Measurements from ENCODE around the gene PALM3. TPM values are rescaled to one million over a fixed set of nuclear protein-coding genes. Genes with fewer than 3 reads are reported as not detected.

PALM3 gene
- total and polyA plus RNA-seq, 12 donors: 0.18 to 1.9 (median 0.63) TPM; not detected in 5

- DNase-seq: peak in 6 of 7 donors; percentile 48 to 68 (median 62)
- no peaks in the 10 kb centered on the region for H3K27me3 ChIP-seq
- intact Hi-C loops (cut with DNase I): loop anchor here in 1 of 2 donors (10.0 kb wide), 1 partner anchor 45 kb away; the partner anchor contains the start of gene ASF1B
- TF ChIP-seq POLR2A (IDR thresholded peaks at IDR 0.05) (no peak), CTCF (IDR thresholded peaks at IDR 0.05) (peak in 1 of 6 experiments; percentile 24)
- peaks cover 0 to 12% of the 10 kb centered on the region in 2 donors for H3K36me3 ChIP-seq (replicated peaks in 1 of 2)
- peak overlapping the region in 3 of 5 donors; percentile 13 to 98 (median 94) for H3K27ac ChIP-seq
- 0 to 3% (median 0%) methylated on average over 4 to 142 of the region's 142 CpGs for WGBS, 4 donors
- peak overlapping the region in 2 of 4 donors; percentile 9 to 92 for H3K4me3 ChIP-seq
- H3K4me1 ChIP-seq (replicated peaks in 1 of 2): peaks cover 0 to 20% of the 10 kb centered on the region in 2 donors
- peaks cover 0 to 5% (median 0%) of the 10 kb centered on the region in 3 donors for H3K9me3 ChIP-seq (replicated peaks in 1 of 3)
Observed at GRCh38 chr19:14089662-14090508, 28.0 kb upstream of the PALM3 start.

GRCh38 chr19:14089412-14089661 lies 27.5 kb upstream of the PALM3 start:
- DNase-seq: peak in 1 of 7 donors; percentile 25
- intact Hi-C loops (cut with DNase I): loop anchor here in 1 of 2 donors (10.0 kb wide), 1 partner anchor 45 kb away; the partner anchor contains the start of gene ASF1B
- 21 to 31% (median 24%) methylated on average over 12 to 16 of the region's 16 CpGs for WGBS, 4 donors
- H3K4me3 ChIP-seq: peak overlapping the region in 1 of 4 donors; percentile 92
- peaks cover 0 to 5% (median 0%) of the 10 kb centered on the region in 3 donors for H3K9me3 ChIP-seq (replicated peaks in 1 of 3)
- TF ChIP-seq CTCF (IDR thresholded peaks at IDR 0.05) (no peak), POLR2A (IDR thresholded peaks at IDR 0.05) (no peak)
- H3K36me3 ChIP-seq (replicated peaks in 1 of 2): peaks cover 0 to 12% of the 10 kb centered on the region in 2 donors
- peak overlapping the region in 2 of 5 donors; percentile 12 to 60 for H3K27ac ChIP-seq
- H3K27me3 ChIP-seq: no peaks in the 10 kb centered on the region
- peaks cover 0 to 14% of the 10 kb centered on the region in 2 donors for H3K4me1 ChIP-seq (replicated peaks in 1 of 2)

- intact Hi-C loops (cut with DNase I): loop anchor here in 1 of 2 donors (10.0 kb wide), 1 partner anchor 46 kb away; the partner anchor contains the start of gene ASF1B
Observed at GRCh38 chr19:14088634-14089411, 26.9 kb upstream of the PALM3 start.

More at GRCh38 chr19:14088634-14089411, 26.9 kb upstream of the PALM3 start:
- H3K4me3 ChIP-seq: peak overlapping the region in 1 of 4 donors; percentile 92
- peaks cover 0 to 12% of the 10 kb centered on the region in 2 donors for H3K36me3 ChIP-seq (replicated peaks in 1 of 2)
- no peak overlapping the region for H3K27ac ChIP-seq
- no peaks in the 10 kb centered on the region for H3K27me3 ChIP-seq
- peak in 1 of 7 donors; percentile 27 for DNase-seq
- no peak for TF ChIP-seq CTCF (IDR thresholded peaks at IDR 0.05)
- no peak for TF ChIP-seq POLR2A (IDR thresholded peaks at IDR 0.05)
- H3K9me3 ChIP-seq (replicated peaks in 1 of 3): peaks cover 0 to 5% (median 0%) of the 10 kb centered on the region in 3 donors
- H3K4me1 ChIP-seq (replicated peaks in 1 of 2): peaks cover 0 to 14% of the 10 kb centered on the region in 2 donors
- WGBS, 4 donors: 87 to 90% (median 89%) methylated on average over 28 to 30 of the region's 30 CpGs
